Neural progenitor cell (in vitro differentiated cells): ENCODE results near the gene GALK1. TPM values are rescaled to one million over a fixed set of nuclear protein-coding genes. Genes with fewer than 3 reads are reported as not detected.
A peak's percentile ranks its signal among the peaks of the same experiment; 100 is the strongest.
"Not testable (repeated sequence)": the region's sequence is repeated elsewhere in the genome, so short reads cannot be mapped to it uniquely, and the experiment has no call there.

Source experiments
- DNase-seq: peaks from one replicate; pipeline ENCODE4 v3.0.0-alpha.2; 2016; ENCODE audit warnings: low spot score
- H2AFZ ChIP-seq: fragments of 200-600 bp; sonication (generic); replicated peaks from 2 replicates; pipeline ENCODE4 v1.6.1; 2016; ENCODE audit warnings: antibody characterized with exemption
- H3F3A ChIP-seq: fragments of 200-600 bp; sonication (generic); 2 replicates; pipeline ENCODE4 v1.6.1; 2016; ENCODE audit warnings: antibody characterized with exemption, low read depth
- H3K27ac ChIP-seq: fragments of 200-600 bp; sonication (generic); 2 replicates; pipeline ENCODE4 v1.5.1; 2016; ENCODE audit warnings: mild to moderate bottlenecking
- H3K27me3 ChIP-seq: fragments of 200-600 bp; sonication (generic); 2 replicates; pipeline ENCODE4 v1.6.1; 2016; ENCODE audit warnings: mild to moderate bottlenecking, moderate library complexity
- H3K36me3 ChIP-seq: fragments of 200-600 bp; sonication (generic); 2 replicates; pipeline ENCODE4 v1.5.1; 2016
- H3K4me1 ChIP-seq: fragments of 200-600 bp; sonication (generic); 2 replicates; pipeline ENCODE4 v1.6.1; 2016; ENCODE audit warnings: mixed run types
- H3K4me2 ChIP-seq: fragments of 200-600 bp; sonication (generic); 2 replicates; pipeline ENCODE4 v1.6.1; 2016
- H3K4me3 ChIP-seq: fragments of 200-600 bp; sonication (generic); 2 replicates; pipeline ENCODE4 v1.5.1; 2016
- H3K79me2 ChIP-seq: fragments of 200-600 bp; sonication (generic); 2 replicates; pipeline ENCODE4 v1.6.1; 2016; ENCODE audit warnings: low read depth
- H3K9ac ChIP-seq: fragments of 200-600 bp; sonication (generic); 2 replicates; pipeline ENCODE4 v1.6.1; 2016
- H3K9me3 ChIP-seq: fragments of 200-600 bp; sonication (generic); 2 replicates; pipeline ENCODE4 v1.5.1; 2016; ENCODE audit warnings: low read depth
- H4K20me1 ChIP-seq: fragments of 200-600 bp; sonication (generic); 2 replicates; pipeline ENCODE4 v1.6.1; 2016; ENCODE audit warnings: low read depth
- H3K27ac Mint-ChIP-seq: 3 replicates; pipeline ENCODE4 v1.8.0; 2021; ENCODE audit warnings: mixed read lengths
- H3K27me3 Mint-ChIP-seq: 2 replicates; pipeline ENCODE4 v1.8.0; 2022; ENCODE audit warnings: low read depth, mild to moderate bottlenecking, inconsistent platforms, moderate library complexity, mixed read lengths; ENCODE audit not compliant: insufficient read depth
- H3K36me3 Mint-ChIP-seq: 3 replicates; pipeline ENCODE4 v1.8.0; 2021; ENCODE audit warnings: mixed read lengths
- H3K4me1 Mint-ChIP-seq: 3 replicates; pipeline ENCODE4 v1.8.0; 2021; ENCODE audit warnings: mixed read lengths
- H3K4me3 Mint-ChIP-seq: 3 replicates; pipeline ENCODE4 v1.8.0; 2021; ENCODE audit warnings: mild to moderate bottlenecking, moderate library complexity, mixed read lengths
- H3K9me3 Mint-ChIP-seq: 3 replicates; pipeline ENCODE4 v1.8.0; 2020; ENCODE audit warnings: mixed read lengths
- EZH2 ChIP-seq: fragments of 200-600 bp; sonication (generic); IDR thresholded peaks from 2 replicates; pipeline ENCODE4 v1.6.1; 2017; ENCODE audit warnings: antibody characterized with exemption, mild to moderate bottlenecking, moderate library complexity
- EZH2phosphoT487 ChIP-seq: fragments of 200-600 bp; sonication (generic); IDR thresholded peaks from 2 replicates; pipeline ENCODE4 v1.6.1; 2017; ENCODE audit warnings: antibody characterized with exemption
- total RNA-seq: library from RNA; depleted of rRNA; stranded (reverse); fragments of >200 nt; gene quantifications from 2 replicates; pipeline ENCODE4 v1.2.3, GENCODE V29; 2015; ENCODE audit warnings: low replicate concordance
- TF ChIP-seq, protein P1 (sequence below): fragments of 200-600 bp; sonication (generic); IDR thresholded peaks from 2 replicates; pipeline ENCODE4 v1.5.1; 2017; ENCODE audit warnings: antibody characterized with exemption, mild to moderate bottlenecking

GALK1 gene
- total RNA-seq, 1 donor from 2014 or later = 6.5 TPM

DNA sequence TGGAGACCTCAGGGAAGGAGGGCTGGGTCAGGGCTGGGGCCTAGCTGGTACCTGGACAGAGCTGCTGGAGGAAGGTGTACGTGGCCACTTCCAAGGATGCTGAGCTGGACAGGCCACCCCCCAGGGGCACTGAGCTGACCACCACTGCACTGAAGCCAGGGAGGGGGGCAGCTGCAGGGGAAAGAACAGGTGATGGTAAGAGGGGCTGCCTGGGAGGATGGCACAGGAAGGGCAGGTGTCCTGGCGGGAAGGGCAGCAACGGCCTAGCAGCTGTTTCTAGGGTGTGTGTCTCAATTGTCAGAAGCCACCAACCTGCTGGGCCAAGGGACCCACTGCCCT is 1.8 kb downstream of the GALK1 start:
- Mint-ChIP-seq H3K27ac (no peak overlapping the region), H3K4me3 (peak overlapping the region; percentile 52), H3K9me3 (no peaks in the 10 kb centered on the region), H3K36me3 (peaks cover 2% of the 10 kb centered on the region), H3K27me3 (peaks cover 8% of the 10 kb centered on the region), H3K4me1 (peaks cover 8% of the 10 kb centered on the region)
- Histone ChIP-seq H3K79me2 (no peaks in the 10 kb centered on the region), H3F3A (peaks cover 23% of the 10 kb centered on the region), H3K9ac (no peak overlapping the region), H3K4me3 (no peak overlapping the region), H3K9me3 (no peaks in the 10 kb centered on the region), H3K36me3 (no peaks in the 10 kb centered on the region), H2AFZ (no peak overlapping the region), H3K4me2 (no peak overlapping the region), H3K4me1 (no peaks in the 10 kb centered on the region), H3K27me3 (peaks cover 8% of the 10 kb centered on the region), H4K20me1 (no peaks in the 10 kb centered on the region), H3K27ac (no peak overlapping the region)
- DNase-seq = no peak
- TF ChIP-seq, protein P1, sequence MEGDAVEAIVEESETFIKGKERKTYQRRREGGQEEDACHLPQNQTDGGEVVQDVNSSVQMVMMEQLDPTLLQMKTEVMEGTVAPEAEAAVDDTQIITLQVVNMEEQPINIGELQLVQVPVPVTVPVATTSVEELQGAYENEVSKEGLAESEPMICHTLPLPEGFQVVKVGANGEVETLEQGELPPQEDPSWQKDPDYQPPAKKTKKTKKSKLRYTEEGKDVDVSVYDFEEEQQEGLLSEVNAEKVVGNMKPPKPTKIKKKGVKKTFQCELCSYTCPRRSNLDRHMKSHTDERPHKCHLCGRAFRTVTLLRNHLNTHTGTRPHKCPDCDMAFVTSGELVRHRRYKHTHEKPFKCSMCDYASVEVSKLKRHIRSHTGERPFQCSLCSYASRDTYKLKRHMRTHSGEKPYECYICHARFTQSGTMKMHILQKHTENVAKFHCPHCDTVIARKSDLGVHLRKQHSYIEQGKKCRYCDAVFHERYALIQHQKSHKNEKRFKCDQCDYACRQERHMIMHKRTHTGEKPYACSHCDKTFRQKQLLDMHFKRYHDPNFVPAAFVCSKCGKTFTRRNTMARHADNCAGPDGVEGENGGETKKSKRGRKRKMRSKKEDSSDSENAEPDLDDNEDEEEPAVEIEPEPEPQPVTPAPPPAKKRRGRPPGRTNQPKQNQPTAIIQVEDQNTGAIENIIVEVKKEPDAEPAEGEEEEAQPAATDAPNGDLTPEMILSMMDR = no peak
- TF ChIP-seq EZH2 = no peak
- TF ChIP-seq EZH2phosphoT487 = no peak

DNA sequence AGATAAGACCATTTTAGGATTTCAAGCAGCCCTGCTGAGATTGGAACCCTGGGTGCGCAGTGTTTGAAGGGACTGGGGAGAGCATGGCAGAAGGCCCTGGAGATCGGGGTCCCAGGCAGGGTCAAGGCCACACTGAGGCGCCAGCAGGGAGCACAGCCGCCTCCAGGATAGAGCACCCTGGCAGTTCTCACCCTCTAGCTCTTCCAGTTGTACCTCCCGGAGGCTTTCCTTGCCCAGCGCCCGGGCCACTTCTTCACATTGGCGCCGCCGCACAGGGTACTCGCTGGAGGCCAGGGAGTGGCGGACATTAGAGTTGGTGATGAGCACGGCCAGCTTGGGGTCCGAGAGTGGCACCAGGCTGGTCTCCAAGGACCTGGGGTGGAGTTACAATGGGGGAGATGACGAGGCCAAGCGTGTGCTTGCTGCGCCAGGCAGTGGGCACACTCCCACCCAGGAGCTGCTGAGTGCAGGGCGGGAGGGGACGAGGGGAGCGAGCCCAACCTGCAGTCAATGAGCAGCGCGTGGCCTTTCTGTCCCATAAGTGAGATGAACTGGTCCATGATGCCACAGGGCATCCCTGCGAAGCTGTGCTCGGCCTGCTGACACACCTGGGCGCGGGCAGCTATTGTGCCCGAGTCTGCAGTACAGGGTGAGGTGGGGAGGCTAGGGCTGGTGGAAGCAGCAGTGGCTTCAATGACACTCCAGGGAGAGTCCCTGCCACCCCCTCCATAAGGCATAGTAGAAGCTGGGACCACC is 2.3 kb downstream of the GALK1 start:
- no peak for DNase-seq
- peaks cover 8% of the 10 kb centered on the region for H3K27me3 Mint-ChIP-seq
- Histone ChIP-seq H4K20me1 (no peaks in the 10 kb centered on the region), H3K4me2 (no peak overlapping the region), H3K36me3 (no peaks in the 10 kb centered on the region), H2AFZ (no peak overlapping the region), H3K9me3 (no peaks in the 10 kb centered on the region), H3K4me3 (no peak overlapping the region), H3K9ac (no peak overlapping the region), H3K27me3 (peaks cover 8% of the 10 kb centered on the region), H3K4me1 (no peaks in the 10 kb centered on the region), H3K79me2 (no peaks in the 10 kb centered on the region), H3K27ac (no peak overlapping the region), H3F3A (peaks cover 23% of the 10 kb centered on the region)
- H3K36me3 Mint-ChIP-seq = peaks cover 2% of the 10 kb centered on the region
- no peaks in the 10 kb centered on the region for H3K9me3 Mint-ChIP-seq
- H3K4me1 Mint-ChIP-seq = peaks cover 8% of the 10 kb centered on the region
- H3K27ac Mint-ChIP-seq = no peak overlapping the region
- peak overlapping the region; percentile 77 for H3K4me3 Mint-ChIP-seq
- TF ChIP-seq EZH2phosphoT487 (no peak), EZH2 (no peak)
- TF ChIP-seq, protein P1 = no peak

DNA sequence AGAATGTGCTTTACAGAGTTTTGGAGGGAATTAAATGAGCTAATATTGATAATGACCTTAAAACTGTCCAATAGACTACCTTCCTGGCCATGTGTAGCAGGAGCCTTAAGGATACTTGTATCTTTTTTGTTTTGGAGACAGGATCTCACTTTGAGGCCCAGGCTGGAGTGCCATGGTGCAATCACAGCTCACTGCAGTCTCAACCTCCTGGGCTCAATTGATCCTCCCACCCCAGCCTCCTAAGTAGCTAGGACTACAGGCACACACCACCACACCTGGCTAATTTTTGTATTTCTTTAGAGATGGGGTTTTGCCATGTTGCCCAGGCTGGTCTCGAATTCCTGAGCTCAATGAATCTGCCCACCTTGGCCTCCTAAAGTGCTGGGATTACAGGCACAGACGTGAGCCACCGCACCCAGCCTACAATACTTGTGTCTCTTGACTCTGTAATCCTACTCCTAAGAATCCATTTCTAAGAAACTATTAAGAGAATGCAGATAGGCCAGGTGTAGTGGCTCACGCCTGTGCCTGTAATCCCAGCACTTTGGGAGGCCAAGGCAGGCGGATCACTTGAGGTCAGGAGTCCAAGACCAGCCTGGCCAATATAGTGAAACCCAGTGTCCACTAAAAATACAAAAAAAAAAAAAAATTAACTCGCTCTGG is 4.9 kb downstream of the GALK1 start:
- not testable (repeated sequence) for H3K27ac ChIP-seq, H3K4me3 Mint-ChIP-seq, H3K9me3 Mint-ChIP-seq, H3K4me1 ChIP-seq, H3K9ac ChIP-seq, H3K27me3 Mint-ChIP-seq, H3K36me3 ChIP-seq, H3K4me1 Mint-ChIP-seq, H2AFZ ChIP-seq, H3K79me2 ChIP-seq, H3K36me3 Mint-ChIP-seq, DNase-seq, H3K27me3 ChIP-seq, H3K27ac Mint-ChIP-seq, H3K9me3 ChIP-seq, H3K4me2 ChIP-seq, H3K4me3 ChIP-seq, H4K20me1 ChIP-seq
- H3F3A ChIP-seq = peaks cover 12% of the 10 kb centered on the region

DNA sequence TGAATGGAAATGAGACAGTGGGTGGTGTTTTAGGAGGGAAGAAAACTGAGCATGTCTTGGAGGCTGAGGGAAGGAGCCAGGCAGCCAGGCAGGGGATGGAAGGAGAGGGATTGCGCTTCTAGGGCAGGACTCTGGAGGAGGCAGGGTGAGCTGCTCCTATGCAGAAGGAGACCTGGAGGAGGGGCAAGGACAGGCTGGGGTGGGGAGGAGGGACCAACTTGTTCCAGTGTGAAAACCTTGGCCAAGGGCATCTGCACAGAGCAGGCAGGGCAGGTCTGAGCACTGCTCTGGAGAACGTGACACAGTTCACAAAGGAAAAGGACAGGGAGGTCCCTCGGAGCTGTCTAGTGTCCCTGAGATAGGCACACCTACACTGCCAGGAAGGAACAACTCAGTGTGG is 5.5 kb downstream of the GALK1 start:
- Histone ChIP-seq H3K79me2 (no peaks in the 10 kb centered on the region), H3F3A (peaks cover 10% of the 10 kb centered on the region), H3K9ac (no peak overlapping the region), H3K27me3 (peaks cover 8% of the 10 kb centered on the region), H3K27ac (no peak overlapping the region), H3K36me3 (no peaks in the 10 kb centered on the region), H3K4me2 (no peak overlapping the region), H3K4me3 (no peak overlapping the region), H2AFZ (no peak overlapping the region), H4K20me1 (no peaks in the 10 kb centered on the region), H3K9me3 (no peaks in the 10 kb centered on the region), H3K4me1 (peaks cover 4% of the 10 kb centered on the region)
- no peak for DNase-seq
- Mint-ChIP-seq H3K9me3 (no peaks in the 10 kb centered on the region), H3K27ac (no peak overlapping the region), H3K4me3 (peak overlapping the region; percentile 17), H3K4me1 (peaks cover 11% of the 10 kb centered on the region), H3K36me3 (peaks cover 2% of the 10 kb centered on the region), H3K27me3 (peaks cover 12% of the 10 kb centered on the region)
- TF ChIP-seq EZH2phosphoT487 (no peak), EZH2 (no peak)
- TF ChIP-seq, protein P1 = no peak
